WTC11 (cell line): ENCODE data around the gene FMNL2. TPM values are rescaled to one million over a fixed set of nuclear protein-coding genes. Genes with fewer than 3 reads are reported as not detected.

Experiments used
- ATAC-seq: fragments of 200-7000 bp; cut with Tn5 transposase; 2 replicates; pipeline ENCODE4 v1.10.0; 2021; ENCODE audit warnings: mild to moderate bottlenecking, moderate library complexity
- Bru-seq: library from RNA; stranded (reverse); fragments of 400-500 nt; gene quantifications from one replicate; lab custom pipeline; 2021; lab: Mats Ljungman, UMichigan
- CTCF ChIA-PET: fragments of 300-600 bp; sonication (Branson Sonifier 250); formaldehyde crosslinking; loops from one replicate; lab custom pipeline; 2021; ENCODE audit warnings: antibody characterized with exemption; lab: Charles Lee
- POLR2A ChIA-PET: fragments of 350-600 bp; sonication (Branson Sonifier 250); formaldehyde crosslinking; loops from one replicate; lab custom pipeline; 2021; ENCODE audit warnings: antibody characterized with exemption; lab: Charles Lee
- DNase-seq: peaks from one replicate; pipeline ENCODE4 v3.0.0; 2021; ENCODE audit warnings: low spot score
- H3K27ac Mint-ChIP-seq: 2 replicates; pipeline ENCODE4 v1.8.0; 2021; ENCODE audit warnings: mixed read lengths
- H3K27me3 Mint-ChIP-seq: 2 replicates; pipeline ENCODE4 v1.8.0; 2021; ENCODE audit warnings: low read depth, mild to moderate bottlenecking, moderate library complexity, mixed read lengths
- H3K36me3 Mint-ChIP-seq: 2 replicates; pipeline ENCODE4 v1.8.0; 2021; ENCODE audit warnings: mixed read lengths
- H3K4me1 Mint-ChIP-seq: 2 replicates; pipeline ENCODE4 v1.8.0; 2022; ENCODE audit warnings: mixed read lengths
- H3K4me3 Mint-ChIP-seq: 2 replicates; pipeline ENCODE4 v1.8.0; 2021; ENCODE audit warnings: mild to moderate bottlenecking, moderate library complexity, mixed read lengths
- H3K9me3 Mint-ChIP-seq: 2 replicates; pipeline ENCODE4 v1.8.0; 2021; ENCODE audit warnings: mixed read lengths
- AFF4 ChIP-seq: sonication (generic); formaldehyde crosslinking; IDR thresholded peaks from 2 replicates; pipeline ENCODE4 v1.8.1; 2023; ENCODE audit warnings: mild to moderate bottlenecking, missing genetic modification reagents, borderline replicate concordance
- CREM ChIP-seq: sonication (generic); formaldehyde crosslinking; IDR thresholded peaks from 2 replicates; pipeline ENCODE4 v1.8.1; 2022; ENCODE audit warnings: mild to moderate bottlenecking, missing genetic modification reagents, moderate library complexity
- ESRRA ChIP-seq: sonication (generic); formaldehyde crosslinking; IDR thresholded peaks from 2 replicates; pipeline ENCODE4 v1.8.1; 2022; ENCODE audit warnings: mild to moderate bottlenecking, missing genetic modification reagents, borderline replicate concordance
- ETV6 ChIP-seq: sonication (generic); formaldehyde crosslinking; IDR thresholded peaks from 2 replicates; pipeline ENCODE4 v1.8.1; 2022; ENCODE audit warnings: mild to moderate bottlenecking, missing genetic modification reagents
- FOXK1 ChIP-seq: sonication (generic); formaldehyde crosslinking; IDR thresholded peaks from 2 replicates; pipeline ENCODE4 v1.8.0; 2022; ENCODE audit warnings: mild to moderate bottlenecking, moderate library complexity, missing genetic modification reagents
- GABPB1 ChIP-seq: sonication (generic); formaldehyde crosslinking; IDR thresholded peaks from 2 replicates; pipeline ENCODE4 v1.8.1; 2023; ENCODE audit warnings: mild to moderate bottlenecking, missing genetic modification reagents
- HMGXB4 ChIP-seq: sonication (generic); formaldehyde crosslinking; IDR thresholded peaks from 2 replicates; pipeline ENCODE4 v1.8.1; 2023; ENCODE audit warnings: mild to moderate bottlenecking, moderate library complexity, missing genetic modification reagents
- KAT7 ChIP-seq: sonication (generic); formaldehyde crosslinking; IDR thresholded peaks from 2 replicates; pipeline ENCODE4 v1.8.1; 2023; ENCODE audit warnings: missing genetic modification reagents, mild to moderate bottlenecking, borderline replicate concordance
- MAX ChIP-seq: sonication (generic); formaldehyde crosslinking; IDR thresholded peaks from 2 replicates; pipeline ENCODE4 v1.8.0; 2022; ENCODE audit warnings: mild to moderate bottlenecking, missing genetic modification reagents
- MXD4 ChIP-seq: fragments of 250-450 bp; sonication (Bioruptor Pico); IDR thresholded peaks from 2 replicates; pipeline ENCODE4 v1.8.0; 2021; ENCODE audit warnings: mild to moderate bottlenecking, moderate library complexity, borderline replicate concordance
- MYBL2 ChIP-seq: sonication (generic); formaldehyde crosslinking; IDR thresholded peaks from 2 replicates; pipeline ENCODE4 v1.8.1; 2023; ENCODE audit warnings: mild to moderate bottlenecking, moderate library complexity, missing genetic modification reagents
- NFYB ChIP-seq: sonication (generic); formaldehyde crosslinking; conservative IDR thresholded peaks from 2 replicates; pipeline ENCODE4 v1.8.0; 2022; ENCODE audit warnings: low read depth, missing genetic modification reagents
- NR3C1 ChIP-seq: sonication (generic); formaldehyde crosslinking; conservative IDR thresholded peaks from 2 replicates; pipeline ENCODE4 v1.8.1; 2023; ENCODE audit warnings: low read depth, mild to moderate bottlenecking, missing genetic modification reagents
- RELA ChIP-seq: sonication (generic); formaldehyde crosslinking; IDR thresholded peaks from 2 replicates; pipeline ENCODE4 v1.8.1; 2022; ENCODE audit warnings: missing genetic modification reagents, mild to moderate bottlenecking, borderline replicate concordance
- SP1 ChIP-seq: sonication (generic); formaldehyde crosslinking; conservative IDR thresholded peaks from 2 replicates; pipeline ENCODE4 v1.8.1; 2022; ENCODE audit warnings: missing genetic modification reagents
- TEAD1 ChIP-seq: sonication (generic); formaldehyde crosslinking; IDR thresholded peaks from 2 replicates; pipeline ENCODE4 v1.8.0; 2022; ENCODE audit warnings: mild to moderate bottlenecking, missing genetic modification reagents
- TEAD4 ChIP-seq: sonication (generic); formaldehyde crosslinking; IDR thresholded peaks from 2 replicates; pipeline ENCODE4 v1.8.0; 2022; ENCODE audit warnings: mild to moderate bottlenecking, missing genetic modification reagents
- long read RNA-seq, 3 experiments: library from RNA in 1 of 3; library from capped mRNA in 1 of 3; library from polyadenylated mRNA in 1 of 3; unstranded in 2 of 3; stranded (forward) in 1 of 3; transcript quantifications; one replicate each; pipeline ENCODE4 v2.0.0, GENCODE V29; 2021
- total RNA-seq: library from RNA; stranded (reverse); gene quantifications from 3 replicates; pipeline ENCODE4 v1.2.3, GENCODE V29; 2021
- TF ChIP-seq, protein P1 (sequence below): sonication (generic); formaldehyde crosslinking; IDR thresholded peaks from 2 replicates; pipeline ENCODE4 v1.8.1; 2022; ENCODE audit warnings: mild to moderate bottlenecking, missing genetic modification reagents, moderate library complexity, borderline replicate concordance
- TF ChIP-seq, protein P2 (sequence below): sonication (generic); formaldehyde crosslinking; IDR thresholded peaks from 2 replicates; pipeline ENCODE4 v1.8.1; 2023; ENCODE audit warnings: mild to moderate bottlenecking, missing genetic modification reagents, moderate library complexity
- TF ChIP-seq, protein P3 (sequence below): sonication (generic); formaldehyde crosslinking; IDR thresholded peaks from 2 replicates; pipeline ENCODE4 v1.8.0; 2023; ENCODE audit warnings: missing genetic modification reagents, mild to moderate bottlenecking, borderline replicate concordance
- TF ChIP-seq, protein P4 (sequence below): sonication (generic); formaldehyde crosslinking; IDR thresholded peaks from 2 replicates; pipeline ENCODE4 v1.8.0; 2023; ENCODE audit warnings: missing genetic modification reagents

FMNL2 gene
- 43.0 to 45.5 TPM (median 43.7 TPM) in 3 replicates for total RNA-seq
- Bru-seq, nascent RNA = percentile 83 among the genes with signal in this experiment
- long read RNA-seq, experiment 1, full-length matches to known transcripts = 16 of 91 reads
- long read RNA-seq, experiment 1, partial matches to known transcripts = 22 of 91 reads
- long read RNA-seq, experiment 1, other reads (novel, unspliced or antisense) = 53 of 91 reads
- long read RNA-seq, experiment 2, partial matches to known transcripts = 25 of 40 reads
- long read RNA-seq, experiment 2, other reads (novel, unspliced or antisense) = 15 of 40 reads
- long read RNA-seq, experiment 3 = 0 reads

DNA sequence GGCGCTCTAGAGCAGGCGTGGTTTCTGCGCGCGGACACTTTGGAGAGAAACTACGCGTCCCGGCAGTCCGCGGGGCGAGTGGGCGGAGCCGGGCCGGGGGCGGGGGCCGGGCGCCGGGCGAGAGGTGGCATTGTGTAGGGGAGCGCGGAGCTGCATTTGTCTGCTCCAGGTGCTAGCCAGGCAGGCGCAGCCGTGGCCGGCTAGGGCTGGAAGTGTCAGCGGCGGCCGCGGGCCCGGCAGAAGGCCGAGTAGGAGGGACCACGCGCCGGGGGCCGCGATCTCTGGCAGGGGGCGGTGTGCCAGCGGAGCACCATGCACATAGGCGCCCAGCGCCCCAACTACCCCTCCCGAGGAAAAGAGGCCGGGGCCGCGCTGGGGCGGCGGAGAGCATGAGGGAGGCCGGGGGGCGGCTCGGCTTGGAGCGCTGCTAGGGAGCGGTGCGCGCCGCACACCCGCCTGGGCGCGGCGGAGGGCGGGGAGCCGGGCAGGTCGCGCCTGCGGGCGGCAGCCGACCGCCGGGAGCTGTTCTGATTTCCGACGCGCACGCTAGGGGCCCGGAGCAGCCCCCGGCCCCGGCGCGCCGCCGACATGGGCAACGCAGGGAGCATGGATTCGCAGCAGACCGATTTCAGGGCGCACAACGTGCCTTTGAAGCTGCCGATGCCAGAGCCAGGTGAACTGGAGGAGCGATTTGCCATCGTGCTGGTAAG, at the start of gene FMNL2:
Gene FMNL2, plus strand, starts transcription at position 159 of the 710 bp plus-strand sequence.
- Mint-ChIP-seq H3K4me3 (peak within 1 kb of the TSS; percentile 95), H3K27me3 (peaks cover 6% of the 10 kb centered on the region), H3K4me1 (peaks cover 39% of the 10 kb centered on the region), H3K9me3 (no peaks in the 10 kb centered on the region), H3K36me3 (no peaks in the 10 kb centered on the region), H3K27ac (peak within 1 kb of the TSS; percentile 71; the same call in 1 of the 2 replicates)
- peak; percentile 92 for DNase-seq
- CTCF ChIA-PET = interaction anchor here (1.9 to 2.3 kb wide), 2 partner anchors 165 to 300 kb away, joined by 6 to 9 read pairs; no protein-coding TSS in a partner anchor
- peak; percentile 88 for ATAC-seq
- POLR2A ChIA-PET = interaction anchor here (0.8 to 2.4 kb wide), 3 partner anchors 9 to 382 kb away, joined by 3 to 7 read pairs (median 4); partner anchors contain the start of gene PRPF40A
- peak; percentile 48; the same call in 1 of the 2 replicates for TF ChIP-seq ESRRA (CRISPR knock-in tag)
- TF ChIP-seq, protein P1, sequence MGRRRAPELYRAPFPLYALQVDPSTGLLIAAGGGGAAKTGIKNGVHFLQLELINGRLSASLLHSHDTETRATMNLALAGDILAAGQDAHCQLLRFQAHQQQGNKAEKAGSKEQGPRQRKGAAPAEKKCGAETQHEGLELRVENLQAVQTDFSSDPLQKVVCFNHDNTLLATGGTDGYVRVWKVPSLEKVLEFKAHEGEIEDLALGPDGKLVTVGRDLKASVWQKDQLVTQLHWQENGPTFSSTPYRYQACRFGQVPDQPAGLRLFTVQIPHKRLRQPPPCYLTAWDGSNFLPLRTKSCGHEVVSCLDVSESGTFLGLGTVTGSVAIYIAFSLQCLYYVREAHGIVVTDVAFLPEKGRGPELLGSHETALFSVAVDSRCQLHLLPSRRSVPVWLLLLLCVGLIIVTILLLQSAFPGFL = no peak; the same call in 1 of the 2 replicates
- peak; percentile 44; the same call in 1 of the 2 replicates for TF ChIP-seq MYBL2 (CRISPR knock-in tag)
- TF ChIP-seq NR3C1 = no peak
- peak; percentile 99 for TF ChIP-seq SP1 (CRISPR knock-in tag)
- TF ChIP-seq MAX (CRISPR knock-in tag) = peak; percentile 61; the same call in 1 of the 2 replicates
- peak; percentile 72 for TF ChIP-seq RELA (CRISPR knock-in tag)
- 0 out of 2 replicates have a peak, but pooled peaks have one; percentile 19 for TF ChIP-seq TEAD1
- no peak for TF ChIP-seq TEAD4
- peak; percentile 68 for TF ChIP-seq GABPB1 (CRISPR knock-in tag)
- TF ChIP-seq CREM (CRISPR knock-in tag) = peak; percentile 13; the same call in 1 of the 2 replicates
- TF ChIP-seq NFYB (CRISPR knock-in tag) = 0 out of 2 replicates have a peak, but pooled peaks have one; percentile 2
- TF ChIP-seq ETV6 (CRISPR knock-in tag) = peak; percentile 63; the same call in 1 of the 2 replicates
- TF ChIP-seq KAT7 (CRISPR knock-in tag) = peak; percentile 91; the same call in 1 of the 2 replicates
- TF ChIP-seq MXD4 = no peak
- TF ChIP-seq, protein P2, sequence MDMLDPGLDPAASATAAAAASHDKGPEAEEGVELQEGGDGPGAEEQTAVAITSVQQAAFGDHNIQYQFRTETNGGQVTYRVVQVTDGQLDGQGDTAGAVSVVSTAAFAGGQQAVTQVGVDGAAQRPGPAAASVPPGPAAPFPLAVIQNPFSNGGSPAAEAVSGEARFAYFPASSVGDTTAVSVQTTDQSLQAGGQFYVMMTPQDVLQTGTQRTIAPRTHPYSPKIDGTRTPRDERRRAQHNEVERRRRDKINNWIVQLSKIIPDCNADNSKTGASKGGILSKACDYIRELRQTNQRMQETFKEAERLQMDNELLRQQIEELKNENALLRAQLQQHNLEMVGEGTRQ (CRISPR knock-in tag) = 0 out of 2 replicates have a peak, but pooled peaks have one; percentile 27
- TF ChIP-seq, protein P3, sequence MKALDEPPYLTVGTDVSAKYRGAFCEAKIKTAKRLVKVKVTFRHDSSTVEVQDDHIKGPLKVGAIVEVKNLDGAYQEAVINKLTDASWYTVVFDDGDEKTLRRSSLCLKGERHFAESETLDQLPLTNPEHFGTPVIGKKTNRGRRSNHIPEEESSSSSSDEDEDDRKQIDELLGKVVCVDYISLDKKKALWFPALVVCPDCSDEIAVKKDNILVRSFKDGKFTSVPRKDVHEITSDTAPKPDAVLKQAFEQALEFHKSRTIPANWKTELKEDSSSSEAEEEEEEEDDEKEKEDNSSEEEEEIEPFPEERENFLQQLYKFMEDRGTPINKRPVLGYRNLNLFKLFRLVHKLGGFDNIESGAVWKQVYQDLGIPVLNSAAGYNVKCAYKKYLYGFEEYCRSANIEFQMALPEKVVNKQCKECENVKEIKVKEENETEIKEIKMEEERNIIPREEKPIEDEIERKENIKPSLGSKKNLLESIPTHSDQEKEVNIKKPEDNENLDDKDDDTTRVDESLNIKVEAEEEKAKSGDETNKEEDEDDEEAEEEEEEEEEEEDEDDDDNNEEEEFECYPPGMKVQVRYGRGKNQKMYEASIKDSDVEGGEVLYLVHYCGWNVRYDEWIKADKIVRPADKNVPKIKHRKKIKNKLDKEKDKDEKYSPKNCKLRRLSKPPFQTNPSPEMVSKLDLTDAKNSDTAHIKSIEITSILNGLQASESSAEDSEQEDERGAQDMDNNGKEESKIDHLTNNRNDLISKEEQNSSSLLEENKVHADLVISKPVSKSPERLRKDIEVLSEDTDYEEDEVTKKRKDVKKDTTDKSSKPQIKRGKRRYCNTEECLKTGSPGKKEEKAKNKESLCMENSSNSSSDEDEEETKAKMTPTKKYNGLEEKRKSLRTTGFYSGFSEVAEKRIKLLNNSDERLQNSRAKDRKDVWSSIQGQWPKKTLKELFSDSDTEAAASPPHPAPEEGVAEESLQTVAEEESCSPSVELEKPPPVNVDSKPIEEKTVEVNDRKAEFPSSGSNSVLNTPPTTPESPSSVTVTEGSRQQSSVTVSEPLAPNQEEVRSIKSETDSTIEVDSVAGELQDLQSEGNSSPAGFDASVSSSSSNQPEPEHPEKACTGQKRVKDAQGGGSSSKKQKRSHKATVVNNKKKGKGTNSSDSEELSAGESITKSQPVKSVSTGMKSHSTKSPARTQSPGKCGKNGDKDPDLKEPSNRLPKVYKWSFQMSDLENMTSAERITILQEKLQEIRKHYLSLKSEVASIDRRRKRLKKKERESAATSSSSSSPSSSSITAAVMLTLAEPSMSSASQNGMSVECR (CRISPR knock-in tag) = peak; percentile 68; the same call in 1 of the 2 replicates
- peak; percentile 83 for TF ChIP-seq HMGXB4 (CRISPR knock-in tag)
- TF ChIP-seq, protein P4, sequence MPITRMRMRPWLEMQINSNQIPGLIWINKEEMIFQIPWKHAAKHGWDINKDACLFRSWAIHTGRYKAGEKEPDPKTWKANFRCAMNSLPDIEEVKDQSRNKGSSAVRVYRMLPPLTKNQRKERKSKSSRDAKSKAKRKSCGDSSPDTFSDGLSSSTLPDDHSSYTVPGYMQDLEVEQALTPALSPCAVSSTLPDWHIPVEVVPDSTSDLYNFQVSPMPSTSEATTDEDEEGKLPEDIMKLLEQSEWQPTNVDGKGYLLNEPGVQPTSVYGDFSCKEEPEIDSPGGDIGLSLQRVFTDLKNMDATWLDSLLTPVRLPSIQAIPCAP (CRISPR knock-in tag) = peak; percentile 71
- peak; percentile 59 for TF ChIP-seq FOXK1 (CRISPR knock-in tag)
- TF ChIP-seq AFF4 (CRISPR knock-in tag) = peak; percentile 89; the same call in 1 of the 2 replicates
